Brain pericyte (primary cell): ENCODE measurements around the gene NKX1-1.
"Not testable (repeated sequence)": the region's sequence is repeated elsewhere in the genome, so short reads cannot be mapped to it uniquely, and the experiment has no call there.

ENCODE experiments used
- DNase-seq: peaks from one replicate; pipeline ENCODE4 v3.0.0-alpha.2; 2012; ENCODE audit warnings: low read depth, low spot score

Gene NKX1-1

GRCh38 chr4:1404573-1405253 lies 1.5 kb downstream of the NKX1-1 start:
- no peak for DNase-seq

DNA sequence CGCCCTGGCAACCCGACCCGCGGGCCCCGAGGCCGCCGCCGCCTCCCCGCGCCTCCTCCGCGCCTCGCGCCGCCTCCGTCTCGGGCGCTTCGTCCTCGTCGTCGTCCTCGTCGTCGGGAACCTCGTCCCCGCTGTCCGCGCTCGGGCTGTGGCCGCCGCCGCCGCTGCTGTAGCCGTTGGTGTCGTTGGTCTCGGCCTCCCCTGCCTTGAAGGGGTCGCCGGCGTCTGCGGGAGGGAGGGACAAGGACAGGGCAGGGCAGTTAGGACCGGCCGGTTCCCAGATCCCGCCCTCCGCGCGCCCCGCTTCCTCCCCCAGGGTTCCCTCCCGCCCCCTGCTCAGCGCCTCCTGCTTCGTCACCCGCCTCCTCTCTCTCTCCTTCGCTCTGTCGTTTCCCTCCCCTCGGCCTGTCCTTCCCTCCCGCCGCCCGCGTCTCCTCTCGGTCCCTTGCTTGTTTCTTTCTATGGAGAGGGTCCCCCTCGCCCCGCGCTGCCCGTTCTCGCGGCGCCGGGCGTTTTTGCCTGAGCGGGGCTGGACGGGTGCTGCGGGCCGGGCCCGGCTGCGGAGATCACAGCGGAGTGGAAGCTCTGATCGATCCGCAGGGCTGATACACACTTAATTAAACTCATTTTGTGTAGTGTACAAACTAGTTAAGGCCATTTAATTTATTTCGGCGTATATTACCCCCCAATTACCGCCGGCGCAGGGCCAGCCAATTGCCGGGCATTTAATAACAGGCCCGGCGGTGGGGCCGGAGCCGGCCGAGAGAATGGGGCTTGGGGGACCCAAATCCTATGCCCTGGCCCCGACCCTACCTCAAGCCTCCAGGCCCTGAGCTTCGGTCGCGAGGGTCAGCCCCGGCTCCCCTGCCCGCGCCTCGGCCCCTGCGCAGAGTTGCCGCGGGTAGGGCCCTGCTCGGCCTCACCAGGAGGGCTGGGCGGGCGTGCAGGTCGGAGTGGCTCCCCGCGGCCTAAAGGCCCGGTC lies 2.4 kb downstream of the NKX1-1 start:
- no peak for DNase-seq

DNA sequence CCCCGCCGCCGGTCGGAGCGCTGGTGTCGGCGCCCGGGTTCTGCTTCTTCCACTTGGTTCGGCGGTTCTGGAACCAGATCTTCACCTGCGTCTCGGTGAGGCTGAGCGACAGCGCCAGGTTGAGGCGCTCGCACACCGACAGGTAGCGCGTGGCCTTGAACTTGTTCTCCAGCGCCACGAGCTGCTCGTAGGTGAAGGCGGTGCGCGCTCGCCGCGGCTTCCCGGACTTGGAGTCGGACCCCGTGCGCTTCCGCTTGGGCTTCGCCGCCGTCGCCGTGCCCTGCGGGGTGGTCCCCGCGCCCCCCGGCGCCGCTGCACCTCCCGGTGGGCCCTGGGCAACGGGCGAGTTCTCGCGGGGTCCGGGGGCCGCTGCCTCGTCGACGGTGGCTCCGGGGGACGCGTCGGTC lies 3.1 kb downstream of the NKX1-1 start:
- DNase-seq: no peak

DNA sequence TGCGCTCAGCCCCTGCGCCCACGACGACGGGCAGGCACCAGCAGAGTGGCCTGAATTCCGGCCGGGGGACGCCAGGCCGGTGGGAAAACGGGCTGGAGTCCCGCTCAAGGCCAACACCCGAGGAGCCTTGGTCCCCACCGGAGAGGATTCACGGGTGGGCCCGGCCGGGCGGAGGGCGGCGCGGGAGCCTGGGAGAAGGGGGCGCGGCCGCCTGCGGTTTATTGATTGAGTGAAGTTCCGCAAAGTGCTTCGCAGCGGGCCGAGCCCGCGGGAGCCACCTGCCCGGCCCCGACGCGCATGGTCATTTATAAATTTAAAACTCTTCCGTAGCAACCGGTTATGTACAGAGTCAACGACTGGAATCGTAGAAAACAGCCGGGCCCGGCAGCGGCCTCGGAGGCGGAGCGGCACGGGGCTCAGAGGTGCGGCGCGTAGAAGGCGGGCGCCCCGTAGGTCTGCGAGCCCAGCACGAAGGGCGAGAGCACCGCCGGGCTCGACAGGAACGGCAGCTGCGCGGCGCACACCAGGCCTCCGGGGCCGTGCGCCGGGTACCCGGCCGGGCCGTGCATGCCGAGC lies 3.6 kb downstream of the NKX1-1 start:
- DNase-seq: no peak

DNA sequence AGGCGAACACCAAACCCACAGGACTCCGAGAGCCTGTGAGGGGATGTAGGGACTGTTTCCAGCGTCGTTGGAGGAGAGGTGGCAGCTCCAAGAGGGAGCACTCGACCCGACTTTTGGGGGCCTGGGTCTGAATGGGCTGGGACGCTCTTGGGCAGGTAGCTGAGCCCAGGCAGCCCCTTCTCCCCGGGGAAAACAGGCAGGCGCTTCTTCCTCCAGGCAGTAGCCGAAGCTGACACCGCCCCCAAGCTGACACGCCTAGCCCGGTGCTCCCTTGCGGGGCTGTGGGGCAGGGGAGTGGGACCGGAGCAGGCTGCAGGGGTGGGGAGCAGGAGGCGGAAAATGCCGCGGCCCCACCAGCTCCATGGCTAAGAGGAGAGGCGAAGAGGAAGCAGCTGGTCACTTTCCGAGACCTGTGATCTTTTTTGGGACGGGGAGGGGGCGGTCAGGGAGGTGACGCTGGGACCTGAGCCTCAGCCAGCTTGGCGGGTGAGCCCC lies 4.2 kb downstream of the NKX1-1 start:
- no peak for DNase-seq

DNA sequence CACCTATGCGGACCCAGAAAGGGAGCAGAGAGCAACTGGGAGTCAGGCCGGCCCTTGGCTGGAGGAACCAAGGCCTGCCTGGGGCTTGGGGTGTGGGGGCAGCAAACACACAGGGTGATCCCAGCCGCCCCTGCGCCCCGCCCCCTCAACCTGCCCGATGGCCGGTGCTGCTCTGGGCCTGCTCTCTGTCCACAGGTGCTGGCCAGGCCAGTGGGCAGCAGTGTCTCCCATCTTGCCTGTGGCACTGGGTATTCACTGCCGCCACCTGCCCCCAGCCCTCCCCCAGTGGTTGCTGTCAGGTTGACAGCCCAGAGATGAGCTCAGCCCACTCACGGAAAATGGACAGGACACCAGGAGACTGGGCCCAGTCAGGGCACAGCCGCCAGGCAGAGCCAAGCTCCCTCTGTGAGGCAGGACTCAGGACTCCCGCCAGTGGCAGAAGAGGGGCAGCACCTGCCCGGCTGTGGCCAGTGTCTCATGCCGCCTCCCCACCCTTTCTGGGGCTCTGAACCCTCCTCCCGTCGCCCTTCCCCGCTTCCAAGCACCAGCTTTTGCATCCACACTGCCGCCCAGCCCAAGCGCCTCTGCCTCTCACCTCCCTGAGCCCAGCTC lies 4.7 kb downstream of the NKX1-1 start:
- no peak for DNase-seq

DNA sequence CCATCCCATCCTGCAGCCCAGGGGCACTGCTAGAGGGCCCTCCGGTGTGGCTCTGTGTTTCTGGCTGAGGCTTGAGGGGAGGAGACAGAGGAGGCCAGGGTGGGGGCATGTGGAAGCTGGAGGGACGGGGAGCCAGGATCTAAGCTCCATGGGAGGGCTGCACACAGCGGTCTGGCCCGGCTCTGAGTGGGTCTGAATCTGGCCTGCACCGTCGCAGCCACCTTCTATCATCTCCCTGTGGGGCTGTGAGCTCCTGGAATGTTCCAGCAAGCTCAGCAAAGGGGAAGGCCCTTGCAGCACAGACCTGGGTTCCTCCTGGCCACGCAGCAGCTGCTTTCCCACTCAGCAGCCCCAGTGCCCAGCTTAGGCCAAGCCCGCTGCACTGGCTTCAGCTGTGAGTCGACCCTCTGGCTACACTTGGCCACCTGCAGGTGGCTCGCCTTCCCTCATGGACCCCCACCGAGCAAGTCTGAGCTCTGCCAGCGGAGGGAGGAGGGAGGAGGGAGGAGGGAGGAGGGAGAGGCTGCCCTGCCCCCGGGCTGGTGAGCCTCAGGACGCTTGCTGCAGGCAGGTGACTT lies 5.3 kb downstream of the NKX1-1 start:
- no peak for DNase-seq

- DNase-seq: no peak
These were observed 5.9 kb downstream of the NKX1-1 start for GRCh38 chr4:1400191-1400805.

DNA sequence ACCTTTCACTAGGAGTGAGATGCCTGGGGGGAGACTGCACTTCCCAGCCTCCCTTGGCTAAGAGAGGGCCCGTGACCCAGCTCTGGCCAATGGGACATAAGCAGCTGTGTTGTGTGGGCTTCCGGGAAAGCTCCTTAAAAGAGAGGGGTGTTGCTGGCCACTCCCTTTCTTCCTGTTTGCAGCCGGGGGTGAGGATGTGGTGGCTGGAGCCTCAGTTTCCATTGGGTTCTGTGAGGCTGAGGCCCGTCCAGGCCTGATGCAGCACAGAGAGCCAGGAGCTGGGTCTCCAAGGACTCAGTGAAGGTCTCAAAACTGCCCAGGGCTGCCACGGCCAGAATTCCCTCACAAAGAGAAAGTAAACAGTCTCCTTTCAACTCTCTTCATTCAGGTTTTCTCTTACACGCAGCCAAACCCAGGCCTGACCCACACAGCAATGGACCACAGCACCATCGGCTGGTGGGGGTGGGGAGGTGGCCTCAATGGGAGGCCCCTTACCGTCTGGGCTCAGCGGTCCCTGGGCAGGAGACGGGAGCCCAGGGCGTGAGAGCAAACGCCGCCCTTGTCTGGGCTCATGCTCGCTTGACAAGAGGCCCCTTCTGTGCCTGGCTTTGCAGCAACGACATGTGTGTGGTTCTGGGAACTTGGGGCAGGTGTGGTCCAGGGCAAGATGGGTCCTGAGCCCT lies 6.6 kb downstream of the NKX1-1 start:
- DNase-seq: no peak

GRCh38 chr4:1398681-1399507 lies 7.3 kb downstream of the NKX1-1 start:
- DNase-seq: no peak

- no peak for DNase-seq
These were observed 9.3 kb downstream of the NKX1-1 start for GRCh38 chr4:1396806-1397455.

DNA sequence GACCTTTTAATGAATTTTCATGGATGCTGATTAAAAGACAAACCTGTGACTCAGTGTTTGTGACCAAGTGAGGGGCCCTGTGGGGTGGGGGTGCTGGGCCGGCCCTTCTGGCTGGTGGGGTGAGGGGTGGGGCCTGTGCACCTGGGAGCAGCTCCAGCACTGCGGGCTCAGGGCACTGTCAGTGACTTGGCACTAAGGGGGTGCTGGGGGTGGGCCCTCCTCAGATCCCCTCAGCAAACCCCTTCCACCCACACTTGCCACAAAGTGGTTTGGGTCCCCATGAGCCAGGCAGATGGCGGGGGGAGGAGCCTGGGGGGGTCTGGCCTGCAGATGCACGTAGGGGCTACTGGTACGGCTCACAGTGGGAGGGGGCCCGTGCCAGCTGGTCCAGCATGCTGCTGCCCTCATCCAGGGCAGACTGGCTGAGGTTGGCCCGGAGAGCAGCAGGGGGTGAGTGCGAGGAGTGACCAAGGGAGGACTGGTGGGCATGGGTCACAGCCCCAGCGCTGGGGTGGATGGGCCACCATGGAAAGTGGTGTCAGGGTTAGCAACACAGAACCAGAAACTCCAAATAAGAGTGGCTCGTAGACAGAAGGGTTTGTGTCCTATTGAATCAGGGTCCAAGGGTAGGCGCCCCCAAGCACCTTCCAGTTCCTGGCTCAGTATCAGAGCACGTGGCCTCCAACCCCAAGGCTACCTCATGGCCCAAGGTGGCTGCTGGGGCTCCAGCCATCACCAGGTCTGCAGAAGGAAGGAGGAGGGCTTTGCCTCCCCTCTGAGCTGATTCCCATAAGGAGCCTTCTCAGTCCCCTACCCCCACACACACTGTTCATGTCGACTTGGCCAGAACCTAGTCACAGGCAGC lies 10.1 kb downstream of the NKX1-1 start:
- DNase-seq: no peak

GRCh38 chr4:1395389-1395820 lies 10.8 kb downstream of the NKX1-1 start:
- DNase-seq: not testable (repeated sequence)

GRCh38 chr4:1394554-1395388 lies 11.5 kb downstream of the NKX1-1 start:
- DNase-seq: not testable (repeated sequence)

DNA sequence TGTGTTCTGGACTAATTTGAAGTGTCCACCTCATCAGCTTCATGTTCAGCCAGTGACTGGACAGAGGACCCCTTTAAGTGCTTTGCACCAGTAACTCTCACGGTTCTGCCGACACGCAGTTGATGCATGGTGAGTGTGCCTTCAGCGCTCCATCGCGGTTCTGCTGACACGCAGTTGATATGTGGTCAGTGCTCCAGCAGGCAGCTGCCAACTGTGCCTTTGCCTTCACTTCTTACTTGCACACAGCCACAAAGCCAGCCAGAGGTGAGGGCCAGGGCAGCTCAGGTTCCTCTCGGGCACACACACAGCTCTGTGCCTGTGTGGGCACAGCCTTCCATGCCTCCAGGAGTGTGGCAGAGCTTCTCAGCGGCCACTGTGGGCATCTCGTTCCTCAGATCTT lies 12.4 kb downstream of the NKX1-1 start:
- DNase-seq: no peak

DNA sequence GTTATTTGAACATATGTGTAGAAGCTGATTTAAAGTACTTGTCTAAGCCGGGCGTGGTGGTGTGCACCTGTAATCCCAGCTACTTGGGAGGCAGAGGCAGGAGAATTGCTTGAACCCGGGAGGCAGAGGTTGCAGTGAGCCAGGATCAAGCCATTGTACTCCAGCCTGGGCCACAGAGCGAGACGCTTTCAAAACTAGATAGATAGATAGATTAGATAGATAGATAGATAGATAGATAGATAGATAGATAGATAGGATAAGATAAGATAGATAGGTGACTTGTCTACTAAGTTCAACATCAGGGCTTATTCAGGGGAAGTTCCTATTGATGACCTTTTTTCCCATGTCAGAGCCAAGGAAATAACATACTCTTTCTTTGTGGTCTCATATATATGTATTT lies 12.9 kb downstream of the NKX1-1 start:
- DNase-seq: not testable (repeated sequence)
